CD4-positive, CD25-positive, alpha-beta regulatory T cell (primary cell): Measurements from ENCODE around the gene SERPING1. TPM values are rescaled to one million over a fixed set of nuclear protein-coding genes. Genes with fewer than 3 reads are reported as not detected.
A peak's percentile ranks its signal among the peaks of the same experiment; 100 is the strongest.

Experiments used
- ATAC-seq, 2 donors: fragments of 150-1000 bp; cut with Tn5 transposase; one replicate each; pipeline ENCODE4 v1.10.0; 2021; ENCODE audit warnings: low read depth in 2 of 2, moderate number of reproducible peaks in 2 of 2, moderate library complexity in 1 of 2
- DNase-seq, 3 donors: peaks; one replicate each; pipeline versions ENCODE4 v3.0.0 to v3.0.0-alpha.2; 2012 to 2022; ENCODE audit warnings: mixed read lengths in 1 of 3
- H3K27ac ChIP-seq: one replicate; pipeline ENCODE4 v1.7.0; 2013; ENCODE audit warnings: mild to moderate bottlenecking, low read length; ENCODE audit not compliant: insufficient read depth, poor library complexity, severe bottlenecking
- H3K27me3 ChIP-seq: one replicate; pipeline ENCODE4 v1.7.0; 2013; ENCODE audit warnings: low read length; ENCODE audit not compliant: control insufficient read depth, insufficient read depth
- H3K36me3 ChIP-seq: one replicate; pipeline ENCODE4 v1.7.0; 2013; ENCODE audit warnings: mild to moderate bottlenecking, low read length, moderate library complexity; ENCODE audit not compliant: control insufficient read depth, insufficient read depth
- H3K4me1 ChIP-seq: 2 replicates; pipeline ENCODE4 v1.7.0; 2013; ENCODE audit warnings: mild to moderate bottlenecking, low read length; ENCODE audit not compliant: insufficient read depth, control insufficient read depth, poor library complexity, severe bottlenecking
- H3K4me3 ChIP-seq: one replicate; pipeline ENCODE4 v1.7.0; 2013; ENCODE audit warnings: low read depth, mild to moderate bottlenecking, low read length, moderate library complexity
- H3K9me3 ChIP-seq, 2 experiments: 1 replicate in 1 of 2; 2 replicates in 1 of 2; pipeline ENCODE4 v1.7.0; 2013; ENCODE audit warnings: low read length in 2 of 2, mild to moderate bottlenecking in 1 of 2, moderate library complexity in 1 of 2; ENCODE audit not compliant: control insufficient read depth in 2 of 2
- H3K27ac Mint-ChIP-seq, 3 donors: one replicate each; pipeline ENCODE4 v1.8.0; 2020 to 2022; ENCODE audit warnings: mild to moderate bottlenecking in 3 of 3, mixed read lengths in 3 of 3, moderate library complexity in 2 of 3
- H3K27me3 Mint-ChIP-seq: one replicate; pipeline ENCODE4 v1.8.0; 2022; ENCODE audit warnings: mild to moderate bottlenecking, mixed read lengths
- H3K36me3 Mint-ChIP-seq: one replicate; pipeline ENCODE4 v1.8.0; 2020; ENCODE audit warnings: mixed read lengths
- H3K4me1 Mint-ChIP-seq, 4 donors: one replicate each; pipeline ENCODE4 v1.8.0; 2020 to 2022; ENCODE audit warnings: mixed read lengths in 4 of 4, mild to moderate bottlenecking in 1 of 4
- H3K4me3 Mint-ChIP-seq, 4 donors: one replicate each; pipeline ENCODE4 v1.8.0; 2020 to 2022; ENCODE audit warnings: mild to moderate bottlenecking in 4 of 4, mixed read lengths in 4 of 4, moderate library complexity in 3 of 4
- H3K9me3 Mint-ChIP-seq, 7 donors: one replicate each; pipeline ENCODE4 v1.8.0; 2020 to 2022; ENCODE audit warnings: mixed read lengths in 7 of 7, mild to moderate bottlenecking in 3 of 7, moderate library complexity in 2 of 7
- polyA plus RNA-seq, 4 donors: library from polyadenylated mRNA; unstranded; fragments of 300-500 nt; fragmentation: Illumina TruSeq; gene quantifications; one replicate each; pipeline ENCODE4 v1.2.3, GENCODE V29; 2021
- total RNA-seq: library from RNA; stranded (reverse); gene quantifications from one replicate; pipeline ENCODE4 v1.2.3, GENCODE V29; 2022

Gene SERPING1
- total and polyA plus RNA-seq, 5 donors from 2014 or later, result 1.1 TPM; not detected in 4

DNA sequence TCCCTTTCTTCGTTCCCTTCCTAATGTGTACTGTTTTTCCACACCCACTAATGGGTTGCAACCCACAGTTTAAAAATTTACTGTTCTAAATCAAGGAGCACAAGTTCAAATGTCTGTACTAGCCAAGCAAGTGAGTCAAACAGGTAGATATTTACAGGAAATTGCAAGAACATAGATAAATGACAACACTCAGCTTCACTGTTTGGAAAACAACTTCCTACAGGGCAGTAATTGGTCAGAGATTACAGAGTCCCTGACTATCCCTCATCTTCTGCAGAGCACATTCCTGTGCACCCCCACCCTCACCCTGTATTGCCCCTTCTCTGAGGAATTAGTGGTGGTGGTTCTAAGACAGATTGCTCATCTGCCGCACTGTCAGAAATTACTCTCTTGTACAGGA is 1.9 kb downstream of the SERPING1 start:
- ATAC-seq, result no peak
- no peaks in the 10 kb centered on the region for H3K9me3 ChIP-seq
- peaks cover 15% of the 10 kb centered on the region for H3K27me3 ChIP-seq
- Mint-ChIP-seq H3K36me3 (no peaks in the 10 kb centered on the region), H3K4me3 (no peak overlapping the region), H3K4me1 (peaks cover 0 to 2% (median 0%) of the 10 kb centered on the region in 4 donors), H3K27me3 (peaks cover 25% of the 10 kb centered on the region), H3K9me3 (peaks cover 0 to 7% (median 0%) of the 10 kb centered on the region in 7 donors), H3K27ac (no peak overlapping the region)
- no peak for DNase-seq
- no peaks in the 10 kb centered on the region for H3K4me1 ChIP-seq
- H3K27ac ChIP-seq, result no peak overlapping the region
- H3K36me3 ChIP-seq, result no peaks in the 10 kb centered on the region
- no peak overlapping the region for H3K4me3 ChIP-seq

- Mint-ChIP-seq H3K27ac (no peak overlapping the region), H3K36me3 (no peaks in the 10 kb centered on the region), H3K9me3 (peaks cover 0 to 8% (median 0%) of the 10 kb centered on the region in 7 donors), H3K27me3 (peaks cover 20% of the 10 kb centered on the region), H3K4me1 (peaks cover 0 to 6% (median 0%) of the 10 kb centered on the region in 4 donors), H3K4me3 (no peak overlapping the region)
- H3K9me3 ChIP-seq, result no peaks in the 10 kb centered on the region
- ATAC-seq (no peak), DNase-seq (no peak)
- H3K4me3 ChIP-seq, result no peak overlapping the region
- H3K4me1 ChIP-seq, result no peaks in the 10 kb centered on the region
- H3K36me3 ChIP-seq, result no peaks in the 10 kb centered on the region
- H3K27me3 ChIP-seq, result peaks cover 13% of the 10 kb centered on the region
- no peak overlapping the region for H3K27ac ChIP-seq
Observed at GRCh38 chr11:57601297-57601696, 3.8 kb downstream of the SERPING1 start.

DNA sequence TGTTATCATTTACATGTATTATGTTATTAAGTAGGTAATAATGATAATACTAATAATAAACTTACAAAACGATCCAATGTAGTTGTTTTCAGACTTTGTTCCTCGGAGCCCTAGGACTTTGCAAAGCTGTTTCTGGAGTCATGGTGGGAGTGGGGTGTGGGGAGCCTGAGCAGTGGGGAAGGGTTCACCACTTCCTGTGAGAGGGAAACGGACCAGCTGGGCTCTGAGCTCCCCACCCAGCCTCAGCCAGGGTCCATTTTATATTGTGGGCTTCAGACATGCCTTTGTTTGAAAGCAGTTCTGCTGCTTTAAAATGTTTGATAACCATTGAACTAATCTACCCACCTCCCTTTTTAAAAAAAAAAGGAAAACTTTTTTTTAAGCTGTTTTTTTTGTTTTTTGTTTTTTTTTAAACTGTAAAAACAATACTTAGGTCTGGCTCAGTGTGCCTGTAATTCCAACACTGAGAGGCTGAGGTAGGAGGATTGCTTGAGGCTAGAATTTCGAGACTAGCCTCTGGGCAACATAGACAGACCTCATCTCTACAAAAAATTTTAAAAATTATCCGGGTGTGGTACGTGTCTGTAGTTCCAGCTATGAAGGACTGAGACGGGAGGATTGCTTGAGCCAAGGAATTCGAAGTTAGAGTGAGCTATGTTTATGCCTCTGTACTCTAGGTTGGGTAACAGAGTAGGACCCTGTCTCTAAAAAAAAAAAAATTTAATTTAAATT is 7.0 kb downstream of the SERPING1 start:
- no peaks in the 10 kb centered on the region for H3K36me3 Mint-ChIP-seq
- peaks cover 19% of the 10 kb centered on the region for H3K27me3 Mint-ChIP-seq
- ATAC-seq (no peak), DNase-seq (peak in 1 of 3 donors; percentile 8)
- no peak overlapping the region for H3K4me3 Mint-ChIP-seq
- Histone ChIP-seq H3K4me3 (no peak overlapping the region), H3K27ac (no peak overlapping the region), H3K36me3 (no peaks in the 10 kb centered on the region), H3K4me1 (no peaks in the 10 kb centered on the region), H3K27me3 (peaks cover 4% of the 10 kb centered on the region), H3K9me3 (no peaks in the 10 kb centered on the region)
- H3K9me3 Mint-ChIP-seq, result peaks cover 0 to 4% (median 0%) of the 10 kb centered on the region in 7 donors
- H3K27ac Mint-ChIP-seq, result no peak overlapping the region
- H3K4me1 Mint-ChIP-seq, result peaks cover 0 to 6% (median 0%) of the 10 kb centered on the region in 4 donors

GRCh38 chr11:57605028-57605420 is 7.5 kb downstream of the SERPING1 start:
- Histone ChIP-seq H3K4me3 (no peak overlapping the region), H3K9me3 (no peaks in the 10 kb centered on the region), H3K27ac (no peak overlapping the region), H3K4me1 (no peaks in the 10 kb centered on the region), H3K27me3 (peaks cover 3% of the 10 kb centered on the region), H3K36me3 (no peaks in the 10 kb centered on the region)
- Mint-ChIP-seq H3K27me3 (peaks cover 15% of the 10 kb centered on the region), H3K4me1 (peaks cover 0 to 6% (median 0%) of the 10 kb centered on the region in 4 donors), H3K4me3 (no peak overlapping the region), H3K27ac (no peak overlapping the region), H3K36me3 (no peaks in the 10 kb centered on the region), H3K9me3 (peaks cover 0 to 4% (median 0%) of the 10 kb centered on the region in 7 donors)
- no peak for ATAC-seq
- DNase-seq, result peak in 1 of 3 donors; percentile 7

GRCh38 chr11:57610170-57610569 is 12.7 kb downstream of the SERPING1 start:
- H3K36me3 Mint-ChIP-seq, result no peaks in the 10 kb centered on the region
- no peak overlapping the region for H3K4me3 Mint-ChIP-seq
- Histone ChIP-seq H3K27ac (no peak overlapping the region), H3K36me3 (no peaks in the 10 kb centered on the region), H3K4me3 (no peak overlapping the region), H3K4me1 (no peaks in the 10 kb centered on the region), H3K27me3 (peaks cover 4% of the 10 kb centered on the region), H3K9me3 (no peaks in the 10 kb centered on the region)
- H3K4me1 Mint-ChIP-seq, result no peaks in the 10 kb centered on the region
- H3K27me3 Mint-ChIP-seq, result peaks cover 14% of the 10 kb centered on the region
- peaks cover 0 to 1% (median 0%) of the 10 kb centered on the region in 7 donors for H3K9me3 Mint-ChIP-seq
- ATAC-seq (no peak), DNase-seq (no peak)
- H3K27ac Mint-ChIP-seq, result no peak overlapping the region

DNA sequence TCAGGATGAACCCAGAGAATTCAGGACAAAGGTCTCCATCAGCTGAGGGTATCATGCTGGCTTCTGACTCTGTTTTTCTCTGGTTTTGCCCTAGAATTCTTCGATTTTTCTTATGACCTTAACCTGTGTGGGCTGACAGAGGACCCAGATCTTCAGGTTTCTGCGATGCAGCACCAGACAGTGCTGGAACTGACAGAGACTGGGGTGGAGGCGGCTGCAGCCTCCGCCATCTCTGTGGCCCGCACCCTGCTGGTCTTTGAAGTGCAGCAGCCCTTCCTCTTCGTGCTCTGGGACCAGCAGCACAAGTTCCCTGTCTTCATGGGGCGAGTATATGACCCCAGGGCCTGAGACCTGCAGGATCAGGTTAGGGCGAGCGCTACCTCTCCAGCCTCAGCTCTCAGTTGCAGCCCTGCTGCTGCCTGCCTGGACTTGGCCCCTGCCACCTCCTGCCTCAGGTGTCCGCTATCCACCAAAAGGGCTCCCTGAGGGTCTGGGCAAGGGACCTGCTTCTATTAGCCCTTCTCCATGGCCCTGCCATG is 16.8 kb downstream of the SERPING1 start:
- H3K4me1 ChIP-seq, result no peaks in the 10 kb centered on the region
- H3K9me3 ChIP-seq, result peaks cover 2% of the 10 kb centered on the region in 2 experiments
- H3K4me3 ChIP-seq, result no peak overlapping the region
- Mint-ChIP-seq H3K27me3 (peaks cover 13% of the 10 kb centered on the region), H3K4me3 (no peak overlapping the region), H3K27ac (no peak overlapping the region), H3K36me3 (no peaks in the 10 kb centered on the region), H3K9me3 (peaks cover 0 to 4% (median 0%) of the 10 kb centered on the region in 7 donors), H3K4me1 (no peaks in the 10 kb centered on the region)
- DNase-seq (no peak), ATAC-seq (no peak)
- no peak overlapping the region for H3K27ac ChIP-seq
- H3K36me3 ChIP-seq, result no peaks in the 10 kb centered on the region
- peaks cover 3% of the 10 kb centered on the region for H3K27me3 ChIP-seq

- Histone ChIP-seq H3K27ac (no peak overlapping the region), H3K36me3 (no peaks in the 10 kb centered on the region), H3K9me3 (peaks cover 12% of the 10 kb centered on the region in 2 experiments), H3K4me3 (no peak overlapping the region), H3K4me1 (no peaks in the 10 kb centered on the region), H3K27me3 (peaks cover 10% of the 10 kb centered on the region)
- H3K4me1 Mint-ChIP-seq, result no peaks in the 10 kb centered on the region
- H3K9me3 Mint-ChIP-seq, result peaks cover 0 to 7% (median 0%) of the 10 kb centered on the region in 7 donors
- H3K4me3 Mint-ChIP-seq, result no peak overlapping the region
- H3K27me3 Mint-ChIP-seq, result peaks cover 13% of the 10 kb centered on the region
- no peak overlapping the region for H3K27ac Mint-ChIP-seq
- ATAC-seq, result no peak
- no peak for DNase-seq
- H3K36me3 Mint-ChIP-seq, result no peaks in the 10 kb centered on the region
Observed at GRCh38 chr11:57615308-57615707, 17.8 kb downstream of the SERPING1 start.

- DNase-seq (no peak), ATAC-seq (no peak)
- Mint-ChIP-seq H3K36me3 (no peaks in the 10 kb centered on the region), H3K27ac (peak overlapping the region in 2 of 3 donors; percentile 14 to 32), H3K9me3 (peaks cover 0 to 7% (median under 1%) of the 10 kb centered on the region in 7 donors), H3K4me3 (no peak overlapping the region), H3K27me3 (peaks cover 8% of the 10 kb centered on the region), H3K4me1 (no peaks in the 10 kb centered on the region)
- H3K27me3 ChIP-seq, result peaks cover 12% of the 10 kb centered on the region
- peaks cover 14% of the 10 kb centered on the region in 2 experiments for H3K9me3 ChIP-seq
- H3K4me1 ChIP-seq, result no peaks in the 10 kb centered on the region
- H3K36me3 ChIP-seq, result no peaks in the 10 kb centered on the region
- no peak overlapping the region for H3K27ac ChIP-seq
- H3K4me3 ChIP-seq, result no peak overlapping the region
Observed at GRCh38 chr11:57616595-57616994, 19.1 kb downstream of the SERPING1 start.
